HS-5 (cell line): Measurements from ENCODE around the gene CHIT1.
A peak's percentile ranks its signal among the peaks of the same experiment; 100 is the strongest.
"Not testable (repeated sequence)": the region's sequence is repeated elsewhere in the genome, so short reads cannot be mapped to it uniquely, and the experiment has no call there.

ENCODE experiments used
- DNase-seq: peaks from one replicate; pipeline ENCODE4 v3.0.0-alpha.2; 2012; ENCODE audit warnings: low read depth

CHIT1 gene

GRCh38 chr1:203229471-203230135, at the start of gene CHIT1:
Gene CHIT1 (minus strand): TSS chr1:203229673. CDS start chr1:203229636, 37 bp downstream.
- no peak for DNase-seq

DNA sequence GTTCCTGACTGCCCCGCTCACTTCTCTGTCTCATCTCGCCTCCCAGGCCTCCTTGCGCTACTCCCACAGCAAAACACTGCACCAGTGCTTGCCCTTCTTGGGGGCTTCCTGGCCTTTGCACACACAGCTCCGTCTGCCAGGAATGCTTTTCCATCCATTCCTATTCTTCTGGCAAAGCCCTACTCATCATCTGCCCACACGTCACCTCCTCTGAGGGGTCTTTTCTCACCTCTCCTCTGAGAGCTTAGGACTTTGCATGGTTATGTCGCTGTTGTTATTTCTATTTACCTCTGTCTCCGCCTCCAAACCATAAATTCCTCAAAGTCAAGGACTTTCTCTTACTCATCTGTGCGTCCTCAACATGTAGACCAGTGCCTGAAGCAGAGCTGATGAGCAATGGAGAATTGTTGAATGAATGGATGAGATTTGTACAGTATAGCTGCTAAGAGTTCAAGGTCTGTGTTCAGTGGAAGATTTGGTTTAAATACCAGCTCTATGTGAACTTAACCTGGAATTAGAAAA, 49.5 kb upstream of the CHIT1 start:
- DNase-seq: no peak

DNA sequence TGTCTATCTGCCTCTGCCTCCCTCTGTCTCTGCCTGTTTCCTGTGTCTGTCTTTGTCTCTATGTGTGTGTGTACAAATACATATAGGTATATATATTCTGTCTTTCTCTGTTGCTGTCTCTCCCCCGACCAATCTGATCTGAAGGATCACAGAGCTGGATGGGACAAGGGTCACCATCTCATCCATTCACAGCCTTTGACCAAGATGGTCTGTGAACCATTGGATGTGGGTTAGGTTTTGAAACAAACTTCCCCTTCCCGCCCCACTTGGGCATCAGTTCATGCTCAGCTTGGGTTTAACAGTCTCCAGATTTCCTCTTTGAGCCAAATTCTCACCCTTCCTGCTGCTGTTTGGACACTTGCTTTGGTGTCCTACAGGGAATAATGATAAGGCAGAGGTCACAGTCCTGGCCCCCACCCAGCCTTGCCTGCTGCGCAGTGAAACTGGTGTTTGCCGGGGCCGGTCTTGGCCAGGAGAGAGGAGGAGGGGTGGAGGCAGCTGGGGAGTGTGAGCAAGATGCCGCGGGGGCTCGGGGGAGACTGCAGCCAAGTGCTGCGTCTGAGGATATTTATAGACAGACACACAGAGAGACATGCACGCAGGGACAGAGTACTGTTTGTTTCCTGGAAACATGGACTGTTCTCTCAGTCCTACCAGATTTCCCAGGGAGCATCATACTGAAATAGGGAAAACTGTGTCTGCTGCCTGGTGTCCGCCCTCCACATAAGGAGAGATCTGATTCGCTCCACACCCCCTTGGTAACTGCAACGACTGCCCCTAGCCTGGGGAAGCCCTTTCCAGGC, 48.8 kb upstream of the CHIT1 start:
- DNase-seq: no peak

GRCh38 chr1:203276916-203277545, 47.6 kb upstream of the CHIT1 start:
- DNase-seq: no peak

- no peak for DNase-seq
These were observed 46.9 kb upstream of the CHIT1 start for GRCh38 chr1:203276408-203276807.

DNA sequence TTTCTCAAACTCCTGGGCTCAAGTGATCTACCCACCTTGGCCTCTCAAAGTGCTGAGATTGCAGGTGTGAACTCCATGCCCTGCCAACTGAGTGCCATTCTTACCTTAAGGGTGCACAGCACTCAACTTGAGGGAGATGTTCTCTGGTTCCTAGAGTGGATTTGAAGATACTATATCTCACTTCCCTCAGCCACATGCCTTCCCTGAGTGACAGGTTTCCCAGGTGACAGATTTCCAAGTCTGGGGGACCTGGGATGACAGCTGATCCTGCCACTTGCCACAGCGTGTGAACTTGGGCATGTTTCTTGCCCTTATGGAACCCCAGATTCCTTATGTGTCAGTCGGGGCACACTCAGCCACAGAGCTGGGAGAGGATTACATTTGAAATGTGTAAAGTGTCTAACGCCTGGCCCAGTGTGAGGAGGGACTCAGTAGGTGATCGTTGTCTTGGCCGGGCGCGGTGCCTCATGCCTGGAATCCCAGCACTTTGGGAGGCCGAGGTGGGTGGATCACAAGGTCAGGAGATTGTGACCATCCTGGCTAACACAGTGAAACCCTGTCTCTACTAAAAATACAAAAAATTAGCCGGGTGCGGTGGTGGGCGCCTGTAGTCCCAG, 46.3 kb upstream of the CHIT1 start:
- no peak for DNase-seq

DNA sequence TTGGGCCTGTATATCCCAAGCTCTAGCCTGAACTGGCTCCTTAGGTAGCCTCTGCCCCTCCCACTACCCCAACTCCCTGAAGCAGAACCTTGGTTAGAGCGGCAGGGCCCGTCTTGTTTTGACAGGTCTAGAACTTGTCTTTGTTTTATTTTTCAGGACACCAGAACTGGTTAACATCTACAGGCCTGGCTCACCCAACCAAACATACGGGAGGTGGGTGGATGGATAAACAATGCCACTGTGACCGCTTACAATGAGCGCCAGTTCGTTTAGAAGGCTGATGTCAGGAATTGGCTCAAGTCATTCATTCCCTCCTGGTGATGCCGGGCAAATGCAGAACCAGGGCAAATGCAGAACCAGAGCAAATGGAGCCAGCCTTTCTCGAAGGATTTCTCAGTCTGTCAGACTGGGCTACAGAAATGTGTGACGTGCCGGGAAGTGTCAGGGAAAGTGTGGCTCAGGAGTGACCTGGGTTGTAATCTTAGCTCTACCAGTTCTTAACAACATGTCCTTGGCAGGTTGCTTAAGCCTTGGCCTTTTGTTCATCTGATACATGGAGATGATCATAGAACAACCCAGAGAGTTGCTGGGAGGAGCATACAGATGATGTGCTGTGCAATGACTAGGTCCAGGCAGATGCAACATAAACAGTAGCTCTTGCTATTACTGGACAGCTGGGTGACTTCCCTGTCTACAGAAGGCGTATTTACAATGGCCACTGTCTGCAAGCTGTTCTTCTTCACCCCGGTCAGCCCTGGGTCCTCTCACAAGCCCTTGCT, 45.3 kb upstream of the CHIT1 start:
- DNase-seq: no peak

- no peak for DNase-seq
These were observed 44.6 kb upstream of the CHIT1 start for GRCh38 chr1:203273869-203274602.

- peak; percentile 49 for DNase-seq
These were observed 43.9 kb upstream of the CHIT1 start for GRCh38 chr1:203273206-203273868.

DNA sequence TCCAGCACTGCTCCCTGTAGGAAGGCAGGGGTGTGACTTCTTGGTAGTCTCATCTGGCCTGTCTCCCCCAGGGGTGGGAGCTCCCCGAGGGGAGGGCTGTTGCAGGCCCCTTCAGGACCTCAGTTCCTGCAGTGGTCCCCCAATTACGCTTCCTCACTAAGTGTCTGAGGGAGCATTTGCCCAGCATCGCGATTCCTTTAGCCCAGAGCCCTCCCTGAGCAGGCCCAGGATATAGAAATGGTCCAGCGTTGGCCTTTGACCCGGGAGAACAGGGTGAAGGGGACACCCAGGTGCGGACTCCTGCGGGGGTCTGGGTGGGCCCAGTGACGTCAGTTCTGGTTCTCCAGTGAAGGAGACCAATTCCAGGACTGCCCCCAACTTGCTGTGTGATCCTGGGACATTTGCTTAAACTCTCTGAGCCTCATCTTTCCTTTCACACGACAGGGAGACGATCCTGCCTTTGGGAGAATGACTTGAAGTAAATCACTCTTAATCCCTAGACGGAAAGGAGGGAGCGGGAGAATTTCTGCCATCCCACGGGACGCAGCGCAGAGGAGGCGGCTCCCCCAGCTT, 43.2 kb upstream of the CHIT1 start:
- DNase-seq: no peak

DNA sequence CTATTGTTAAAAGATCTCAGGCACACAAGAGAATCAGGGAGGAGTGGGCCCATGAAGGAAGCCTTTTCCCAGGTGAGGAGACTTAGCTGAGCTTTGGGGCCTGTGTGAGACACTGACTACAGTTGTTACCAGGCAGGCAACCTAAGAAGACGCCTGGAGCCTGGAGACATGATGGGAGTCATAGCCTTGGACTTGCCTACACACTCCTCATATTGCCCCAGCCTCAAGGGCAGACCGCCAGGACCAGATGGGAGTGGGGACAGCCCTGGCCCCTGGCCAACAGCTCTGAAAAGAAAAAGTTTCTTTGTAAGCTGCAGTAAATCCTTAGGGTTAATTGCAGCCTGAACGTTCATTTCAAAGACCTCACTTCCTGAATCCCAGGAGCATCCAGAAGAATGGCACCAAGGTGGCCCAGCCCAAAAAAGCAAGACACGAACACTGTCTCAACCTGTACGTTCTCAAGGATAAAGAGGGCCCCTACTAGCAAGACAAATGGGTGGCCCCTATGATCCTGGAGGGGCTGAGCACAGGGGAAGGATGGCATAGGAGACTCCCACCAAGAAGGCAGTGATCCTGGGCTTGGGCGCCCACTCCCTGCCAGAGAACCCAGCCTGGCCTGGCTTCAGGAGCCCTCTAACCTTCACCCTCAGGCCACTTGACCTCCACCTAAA, 42.6 kb upstream of the CHIT1 start:
- DNase-seq: no peak

DNA sequence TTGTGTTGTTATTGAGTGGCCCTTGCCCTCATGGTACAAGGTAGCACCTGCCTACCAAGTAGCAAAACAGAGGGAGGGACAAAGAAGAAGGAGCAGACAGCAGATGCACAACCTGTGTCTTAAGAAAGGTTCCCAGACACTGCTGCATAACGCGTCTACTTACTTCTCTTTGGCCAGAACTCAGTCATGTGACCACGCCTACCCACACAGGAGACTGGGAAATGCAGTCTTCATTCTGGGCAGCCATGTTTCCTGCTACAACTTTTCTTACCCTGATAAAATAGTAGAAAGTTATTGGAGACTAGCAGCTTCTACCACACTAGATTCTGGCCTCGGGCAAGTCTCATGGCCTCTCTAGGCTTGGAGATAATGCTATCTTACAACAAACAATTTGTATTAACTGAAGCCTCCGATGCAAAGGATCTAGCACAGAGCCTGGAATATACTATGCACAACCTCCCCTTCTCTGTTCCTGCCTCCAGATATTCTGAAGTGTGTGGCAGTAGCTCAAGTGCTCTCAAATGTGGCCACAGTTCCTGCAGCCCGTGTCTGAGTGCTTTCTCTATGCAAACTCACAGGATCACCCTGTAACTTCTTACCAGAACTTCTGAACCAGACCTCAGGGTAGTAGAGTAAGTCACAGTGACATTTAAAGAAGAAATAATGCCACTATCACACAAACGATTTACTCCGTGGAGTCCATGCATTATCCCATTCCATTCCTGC, 41.7 kb upstream of the CHIT1 start:
- DNase-seq: no peak

DNA sequence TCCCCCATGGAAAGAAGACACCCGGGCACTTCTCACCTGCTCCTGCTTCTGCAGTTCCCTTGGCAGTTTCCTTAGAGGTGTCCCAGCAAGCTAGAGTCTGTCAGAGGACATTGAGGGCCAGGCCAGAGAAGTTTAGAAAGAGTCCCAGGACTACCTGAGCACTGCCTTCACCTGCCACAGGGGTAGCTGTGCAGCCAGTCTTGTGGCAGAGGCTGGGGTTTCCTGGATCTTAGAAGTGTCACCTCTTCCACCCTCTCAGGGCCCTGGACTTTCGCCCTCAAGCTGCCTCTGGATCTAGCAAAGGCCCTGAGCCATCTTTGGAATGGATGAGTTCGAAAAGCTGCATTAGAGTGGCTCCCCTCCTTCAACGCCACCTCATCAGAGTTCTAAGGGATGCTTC, 41.0 kb upstream of the CHIT1 start:
- DNase-seq: no peak

- no peak for DNase-seq
These were observed 40.2 kb upstream of the CHIT1 start for GRCh38 chr1:203269654-203270020.

DNA sequence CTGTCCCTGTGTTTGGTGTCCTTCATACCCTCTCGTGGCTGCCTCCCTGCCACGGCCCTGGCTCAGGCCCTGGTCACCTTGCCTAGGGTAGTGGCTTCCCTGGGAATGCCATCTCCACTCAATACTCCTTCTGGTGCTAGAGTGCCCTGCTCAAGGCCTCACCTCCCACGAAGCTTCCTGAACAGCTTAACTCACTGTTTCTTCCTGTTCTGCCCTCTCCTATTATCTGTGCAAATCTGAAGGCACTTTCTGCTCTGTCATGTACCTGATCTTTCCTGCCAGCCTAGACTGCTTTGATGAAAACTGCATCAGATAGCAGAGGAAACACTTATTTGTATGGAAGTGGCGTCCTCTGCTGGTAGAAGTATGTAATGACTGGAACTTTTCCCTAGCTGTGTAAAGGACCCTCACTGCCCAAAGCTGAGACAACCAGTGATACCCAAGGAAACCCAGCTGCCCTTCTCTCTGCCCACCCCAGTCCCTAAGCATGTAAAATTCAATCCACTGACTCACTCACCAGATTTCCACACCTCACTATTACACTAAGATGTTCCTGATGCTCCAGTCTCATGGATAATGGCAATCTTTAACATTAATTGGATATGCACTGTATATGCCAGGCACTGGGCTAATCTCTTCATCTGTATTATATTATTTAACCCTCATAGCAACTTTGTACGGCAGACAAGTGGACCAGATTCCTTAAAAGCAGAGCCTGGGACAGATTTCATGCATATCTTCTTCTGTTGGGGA, 39.6 kb upstream of the CHIT1 start:
- peak; percentile 28 for DNase-seq

DNA sequence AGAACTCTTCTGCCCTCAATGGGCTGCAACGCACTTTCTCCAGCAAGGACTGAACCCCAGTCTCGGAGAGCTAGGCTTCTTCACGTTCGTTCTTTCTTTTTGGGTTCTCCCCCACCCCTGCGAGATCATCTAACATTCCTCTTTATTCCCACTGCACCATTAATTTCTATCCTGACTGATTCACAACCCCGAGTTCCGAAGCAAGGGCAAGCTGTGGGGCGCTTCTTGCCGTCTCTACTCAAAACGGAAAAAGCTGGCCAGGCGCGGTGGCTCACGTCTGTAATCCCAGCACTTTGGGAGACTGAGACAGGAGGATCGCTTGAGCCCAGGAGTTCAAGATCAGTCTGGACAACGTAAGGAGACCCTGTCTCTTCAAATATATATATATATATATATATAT, 38.4 kb upstream of the CHIT1 start:
- DNase-seq: no peak

DNA sequence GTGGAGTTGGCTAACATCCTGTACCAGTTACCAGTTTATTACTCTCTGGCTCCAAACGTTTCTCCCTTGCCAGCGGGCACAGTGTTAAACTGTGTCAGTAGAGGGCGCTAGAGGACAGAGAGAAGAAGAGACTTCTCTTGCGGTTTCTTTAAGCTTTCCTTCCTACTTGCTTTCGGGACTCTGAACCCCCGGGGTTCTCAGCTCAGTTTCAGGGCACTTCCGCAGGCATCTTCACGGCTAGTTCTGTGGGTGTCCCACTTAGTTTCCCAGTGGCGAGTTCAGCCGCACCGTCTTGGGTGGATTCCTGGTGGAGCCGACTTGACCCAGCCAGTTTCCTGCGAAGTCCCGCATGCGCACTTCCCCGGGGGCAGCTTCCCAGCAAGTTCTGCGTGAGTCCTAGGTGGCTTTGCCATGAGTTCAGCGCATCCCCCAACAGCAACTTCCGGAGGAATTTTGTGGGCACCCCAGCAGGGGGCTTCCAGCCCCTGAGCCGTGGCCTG, 37.9 kb upstream of the CHIT1 start:
- peak; percentile 69 for DNase-seq

DNA sequence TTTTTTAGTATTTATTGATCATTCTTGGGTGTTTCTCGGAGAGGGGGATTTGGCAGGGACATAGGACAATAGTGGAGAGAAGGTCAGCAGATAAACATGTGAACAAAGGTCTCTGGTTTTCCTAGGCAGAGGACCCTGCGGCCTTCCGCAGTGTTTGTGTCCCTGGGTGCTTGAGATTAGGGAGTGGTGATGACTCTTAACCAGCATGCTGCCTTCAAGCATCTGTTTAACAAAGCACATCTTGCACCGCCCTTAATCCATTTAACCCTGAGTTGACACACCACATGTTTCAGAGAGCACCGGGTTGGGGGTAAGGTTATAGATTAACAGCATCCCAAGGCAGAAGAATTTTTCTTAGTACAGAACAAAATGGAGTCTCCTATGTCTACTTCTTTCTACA, 36.7 kb upstream of the CHIT1 start:
- DNase-seq: not testable (repeated sequence)
